Neural progenitor cell (in vitro differentiated cells): ENCODE data around the gene HES5.

Experiments used
- CTCF ChIP-seq: fragments of 200-600 bp; sonication (generic); IDR thresholded peaks from 2 replicates; pipeline ENCODE4 v1.5.1; 2017; ENCODE audit warnings: antibody characterized with exemption, mild to moderate bottlenecking
- EZH2phosphoT487 ChIP-seq: fragments of 200-600 bp; sonication (generic); IDR thresholded peaks from 2 replicates; pipeline ENCODE4 v1.6.1; 2017; ENCODE audit warnings: antibody characterized with exemption

GRCh38 chr1:2499260-2499659, 30.8 kb downstream of the HES5 start:
- TF ChIP-seq EZH2phosphoT487: no peak
- TF ChIP-seq CTCF: no peak
